ENCODE results near the gene PLA2G2C. TPM values are rescaled to one million over a fixed set of nuclear protein-coding genes. Genes with fewer than 3 reads are reported as not detected.
A peak's percentile ranks its signal among the peaks of the same experiment; 100 is the strongest.

Gene PLA2G2C
- total and polyA plus RNA-seq, 2 of the 13 experiments (the other 11 are each of a cell fraction or from before 2014, with no cell fraction given): not detected

- ChIA-PET CTCF (ENCODE audit: low intra/inter-chr PET ratio, low total read pairs) (interaction anchor here (0.6 to 1.5 kb wide), 3 partner anchors 58 to 281 kb away, joined by 3 to 13 read pairs (median 5); no protein-coding TSS in a partner anchor), POLR2A (no interaction called here)
- FAIRE-seq (no peak), DNase-seq (ENCODE audit: low spot score) (peak; percentile 31), ATAC-seq (peak; percentile 86)
- Histone ChIP-seq H3K79me2 (ENCODE audit: insufficient read depth, low read length) (no peaks in the 10 kb centered on the region), H3K4me2 (ENCODE audit: low read depth, low read length) (peak overlapping the region; percentile 54), H3K9ac (ENCODE audit: insufficient read depth, low read depth, low read length) (peak overlapping the region; percentile 23; the same call in 1 of the 2 replicates), H3K9me3 (ENCODE audit: low read length) (no peaks in the 10 kb centered on the region), H3K4me3 (replicated peaks in 1 of 3; ENCODE audit: insufficient read depth in 1 of 3, low read depth in 2 of 3, low read length in 3 of 3) (peak overlapping the region in 1 of 3 experiments; percentile 38; a peak in 1 of 6 replicates), H3K27me3 (ENCODE audit: control insufficient read depth in 1 of 2, insufficient read depth in 2 of 2, low read length in 2 of 2) (peaks cover 0 to 39% of the 10 kb centered on the region in 2 experiments; a peak in 3 of 5 replicates), H3K36me3 (replicated peaks in 1 of 2; ENCODE audit: control insufficient read depth in 1 of 2, insufficient read depth in 2 of 2, low read length in 2 of 2) (no peaks in the 10 kb centered on the region), H3K27ac (ENCODE audit: extremely low read length, insufficient read depth, low read length) (no peak overlapping the region), H4K20me1 (ENCODE audit: insufficient read depth, low read length) (no peaks in the 10 kb centered on the region), H3K4me1 (ENCODE audit: insufficient read depth, low read length) (no peaks in the 10 kb centered on the region; the same call in 1 of the 2 replicates), H2AFZ (ENCODE audit: low read length) (no peak overlapping the region)
- BruUV-seq (replicated peaks): no TSS peak
- WGBS (ENCODE audit: low lambda C conversion rate): 14% methylated on average over 17 of the region's 21 CpGs
- in situ Hi-C loops (cut with HindIII; ENCODE audit: extremely low pct_ligation_motif_present, low pct_unique_long_range_greater_than_20kb): loop anchor here (10.0 kb wide), 1 partner anchor 212 kb away; no protein-coding TSS in a partner anchor
- intact Hi-C loops (cut with micrococcal nuclease; ENCODE audit: unreplicated experiment): loop anchor here (1.0 kb wide), 1 partner anchor 280 kb away; no protein-coding TSS in a partner anchor
- TF ChIP-seq ONECUT2 (CRISPR knock-in tag; IDR thresholded peaks at IDR 0.05) (no peak), PTBP1 (IDR thresholded peaks at IDR 0.05; ENCODE audit: low read depth, low read length, poor library complexity, severe bottlenecking) (peak; percentile 81), ASH2L (IDR thresholded peaks at IDR 0.05; ENCODE audit: insufficient read length, low read depth, low read length) (no peak), ISX (CRISPR knock-in tag; conservative IDR thresholded peaks at IDR 0.05) (no peak), HNRNPUL1 (IDR thresholded peaks at IDR 0.05; ENCODE audit: low read depth, low read length) (no peak), ZNF879 (CRISPR knock-in tag; IDR thresholded peaks at IDR 0.05) (no peak), KDM2A (CRISPR knock-in tag; IDR thresholded peaks at IDR 0.05; ENCODE audit: borderline replicate concordance, low read depth) (0 out of 2 replicates have a peak, but pooled peaks have one; percentile 21), ZNF598 (CRISPR knock-in tag; IDR thresholded peaks at IDR 0.05; ENCODE audit: borderline replicate concordance) (no peak), ZNF672 (CRISPR knock-in tag; IDR thresholded peaks at IDR 0.05) (no peak), MEIS1 (CRISPR knock-in tag; IDR thresholded peaks at IDR 0.05; ENCODE audit: borderline replicate concordance) (no peak), SMC3 (IDR thresholded peaks at IDR 0.05; ENCODE audit: low read length) (peak; percentile 58), SPEN (CRISPR knock-in tag; IDR thresholded peaks at IDR 0.05; ENCODE audit: low read depth) (no peak), GTF2F1 (IDR thresholded peaks at IDR 0.05; ENCODE audit: low read length) (no peak), NCOA2 (CRISPR knock-in tag; IDR thresholded peaks at IDR 0.05) (no peak), BRF2 (CRISPR knock-in tag; IDR thresholded peaks at IDR 0.05) (no peak), FOXO1 (CRISPR knock-in tag; IDR thresholded peaks at IDR 0.05) (no peak), KLF15 (CRISPR knock-in tag; IDR thresholded peaks at IDR 0.05; ENCODE audit: borderline replicate concordance) (0 out of 2 replicates have a peak, but pooled peaks have one; percentile 49)
- TF ChIP-seq, protein P1, sequence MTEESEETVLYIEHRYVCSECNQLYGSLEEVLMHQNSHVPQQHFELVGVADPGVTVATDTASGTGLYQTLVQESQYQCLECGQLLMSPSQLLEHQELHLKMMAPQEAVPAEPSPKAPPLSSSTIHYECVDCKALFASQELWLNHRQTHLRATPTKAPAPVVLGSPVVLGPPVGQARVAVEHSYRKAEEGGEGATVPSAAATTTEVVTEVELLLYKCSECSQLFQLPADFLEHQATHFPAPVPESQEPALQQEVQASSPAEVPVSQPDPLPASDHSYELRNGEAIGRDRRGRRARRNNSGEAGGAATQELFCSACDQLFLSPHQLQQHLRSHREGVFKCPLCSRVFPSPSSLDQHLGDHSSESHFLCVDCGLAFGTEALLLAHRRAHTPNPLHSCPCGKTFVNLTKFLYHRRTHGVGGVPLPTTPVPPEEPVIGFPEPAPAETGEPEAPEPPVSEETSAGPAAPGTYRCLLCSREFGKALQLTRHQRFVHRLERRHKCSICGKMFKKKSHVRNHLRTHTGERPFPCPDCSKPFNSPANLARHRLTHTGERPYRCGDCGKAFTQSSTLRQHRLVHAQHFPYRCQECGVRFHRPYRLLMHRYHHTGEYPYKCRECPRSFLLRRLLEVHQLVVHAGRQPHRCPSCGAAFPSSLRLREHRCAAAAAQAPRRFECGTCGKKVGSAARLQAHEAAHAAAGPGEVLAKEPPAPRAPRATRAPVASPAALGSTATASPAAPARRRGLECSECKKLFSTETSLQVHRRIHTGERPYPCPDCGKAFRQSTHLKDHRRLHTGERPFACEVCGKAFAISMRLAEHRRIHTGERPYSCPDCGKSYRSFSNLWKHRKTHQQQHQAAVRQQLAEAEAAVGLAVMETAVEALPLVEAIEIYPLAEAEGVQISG (CRISPR knock-in tag; IDR thresholded peaks at IDR 0.05): no peak
- TF ChIP-seq, protein P2, sequence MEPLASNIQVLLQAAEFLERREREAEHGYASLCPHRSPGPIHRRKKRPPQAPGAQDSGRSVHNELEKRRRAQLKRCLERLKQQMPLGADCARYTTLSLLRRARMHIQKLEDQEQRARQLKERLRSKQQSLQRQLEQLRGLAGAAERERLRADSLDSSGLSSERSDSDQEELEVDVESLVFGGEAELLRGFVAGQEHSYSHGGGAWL (CRISPR knock-in tag; IDR thresholded peaks at IDR 0.05): no peak
These were observed 26.5 kb upstream of the PLA2G2C start for GRCh38 chr1:20212685-20213331.

All from HepG2 (cell line).